Stimulated activated naive CD4-positive, alpha-beta T cell treated with Interleukin-2 at 50 U/mL for 16 hours (primary cell): ENCODE results near the gene PIK3AP1.
"Not testable (repeated sequence)": the region's sequence is repeated elsewhere in the genome, so short reads cannot be mapped to it uniquely, and the experiment has no call there.

Experiments
- DNase-seq: peaks from one replicate; lab custom pipeline; 2025; lab: John Stamatoyannopoulos, UW

The PIK3AP1 gene

DNA sequence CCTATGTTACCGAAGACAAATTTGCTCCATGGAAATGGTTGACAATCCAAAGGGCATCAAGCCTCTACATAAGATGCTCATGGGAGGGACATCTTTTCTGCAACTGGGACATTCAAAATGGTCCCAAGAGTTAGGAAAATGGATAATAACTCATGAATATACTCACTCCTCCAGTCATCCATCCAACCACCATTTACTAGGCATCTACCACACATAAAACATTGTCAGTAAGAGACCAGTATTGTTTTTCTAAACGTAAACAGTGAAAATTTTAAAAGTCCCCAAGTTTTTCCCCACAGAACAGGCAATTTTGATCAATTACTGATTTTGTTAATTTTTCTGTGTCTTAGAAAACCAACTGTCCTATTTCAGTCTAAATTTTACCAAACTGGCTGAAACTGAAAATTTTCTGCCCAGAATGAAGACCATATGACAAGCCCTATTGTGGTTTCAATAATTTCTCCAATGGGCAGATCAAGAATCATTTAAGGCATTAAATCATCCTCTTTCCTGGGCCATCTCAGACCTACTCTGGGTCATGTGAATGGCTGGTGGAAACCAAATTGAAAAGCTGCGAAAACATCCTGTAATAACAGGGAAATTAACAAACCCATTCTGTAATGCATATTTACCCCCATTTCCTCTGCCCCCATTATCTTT is 24.2 kb downstream of the PIK3AP1 start:
- no peak for DNase-seq

DNA sequence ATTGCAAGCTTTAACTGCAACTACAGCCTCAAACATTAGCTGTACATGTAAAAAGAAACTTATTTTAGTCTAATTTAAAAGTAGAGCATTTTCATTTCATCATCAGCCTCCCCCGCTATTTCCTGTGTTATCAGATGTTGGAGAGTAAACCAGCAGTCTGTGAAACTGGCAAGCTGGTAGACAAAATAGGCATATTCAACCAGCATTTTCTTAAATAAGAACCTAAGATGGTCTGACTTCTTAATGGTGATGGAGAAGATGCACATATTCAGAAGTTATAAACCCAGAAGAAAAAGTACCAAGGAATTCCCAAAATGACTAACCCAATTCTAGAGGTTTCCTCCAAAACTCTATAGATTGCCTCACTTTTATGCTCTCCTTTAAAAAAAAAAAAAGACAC is 24.9 kb downstream of the PIK3AP1 start:
- DNase-seq, result no peak

DNA sequence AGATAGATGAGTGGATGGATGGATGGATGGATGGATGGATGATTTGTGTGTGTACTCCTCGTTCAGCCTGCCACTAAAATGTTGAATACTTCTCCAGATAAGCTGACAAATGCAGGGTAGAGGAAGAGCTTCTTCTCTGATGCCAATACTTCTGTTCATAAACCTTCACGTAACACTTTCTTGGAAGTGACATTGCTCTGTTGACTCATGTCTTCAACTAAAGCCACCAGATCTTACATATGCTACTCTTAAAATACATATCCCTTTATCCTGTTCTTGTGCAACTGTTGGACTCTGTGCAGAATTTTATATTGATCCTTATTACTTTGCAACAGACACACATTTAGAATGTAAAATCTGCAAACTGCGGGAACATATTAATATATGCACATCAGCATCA is 26.9 kb downstream of the PIK3AP1 start:
- DNase-seq, result no peak

DNA sequence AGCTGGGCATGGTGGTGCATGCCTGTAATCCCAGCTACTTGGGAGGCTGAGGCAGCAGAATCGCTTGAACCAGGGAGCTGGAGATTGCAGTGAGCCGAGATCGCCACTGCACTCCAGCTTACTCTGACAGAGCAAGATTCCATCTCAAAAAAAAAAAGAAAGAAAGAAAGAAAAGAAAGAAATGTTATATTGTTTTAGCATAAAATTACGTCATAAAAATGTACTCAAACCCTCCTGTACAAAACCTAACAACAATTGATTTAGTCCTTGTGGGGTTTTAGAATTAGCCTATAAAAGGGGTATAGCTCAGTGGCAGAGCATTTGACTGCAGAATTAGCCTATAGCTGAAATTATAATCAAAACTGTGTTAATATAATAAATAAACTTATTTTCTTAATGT is 27.9 kb downstream of the PIK3AP1 start:
- DNase-seq, result no peak

DNA sequence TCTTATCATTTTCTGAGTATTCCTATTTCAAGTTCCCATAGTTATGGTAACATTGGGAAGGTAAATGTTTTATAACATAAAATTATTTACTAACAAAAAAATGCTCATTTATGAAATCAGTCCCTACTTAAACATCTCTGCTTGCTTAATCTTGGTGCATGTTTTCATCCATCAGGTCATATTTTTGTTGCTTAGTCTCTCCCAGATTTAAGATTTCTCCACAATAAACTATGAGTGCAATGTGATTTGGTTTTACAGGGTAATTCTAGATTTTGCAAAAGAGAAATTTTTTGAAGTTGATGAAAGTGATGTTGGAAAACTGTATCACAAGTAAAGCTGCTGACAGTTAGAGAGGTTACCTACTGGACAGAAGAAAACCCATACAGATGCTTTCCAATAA is 28.6 kb downstream of the PIK3AP1 start:
- DNase-seq, result no peak

DNA sequence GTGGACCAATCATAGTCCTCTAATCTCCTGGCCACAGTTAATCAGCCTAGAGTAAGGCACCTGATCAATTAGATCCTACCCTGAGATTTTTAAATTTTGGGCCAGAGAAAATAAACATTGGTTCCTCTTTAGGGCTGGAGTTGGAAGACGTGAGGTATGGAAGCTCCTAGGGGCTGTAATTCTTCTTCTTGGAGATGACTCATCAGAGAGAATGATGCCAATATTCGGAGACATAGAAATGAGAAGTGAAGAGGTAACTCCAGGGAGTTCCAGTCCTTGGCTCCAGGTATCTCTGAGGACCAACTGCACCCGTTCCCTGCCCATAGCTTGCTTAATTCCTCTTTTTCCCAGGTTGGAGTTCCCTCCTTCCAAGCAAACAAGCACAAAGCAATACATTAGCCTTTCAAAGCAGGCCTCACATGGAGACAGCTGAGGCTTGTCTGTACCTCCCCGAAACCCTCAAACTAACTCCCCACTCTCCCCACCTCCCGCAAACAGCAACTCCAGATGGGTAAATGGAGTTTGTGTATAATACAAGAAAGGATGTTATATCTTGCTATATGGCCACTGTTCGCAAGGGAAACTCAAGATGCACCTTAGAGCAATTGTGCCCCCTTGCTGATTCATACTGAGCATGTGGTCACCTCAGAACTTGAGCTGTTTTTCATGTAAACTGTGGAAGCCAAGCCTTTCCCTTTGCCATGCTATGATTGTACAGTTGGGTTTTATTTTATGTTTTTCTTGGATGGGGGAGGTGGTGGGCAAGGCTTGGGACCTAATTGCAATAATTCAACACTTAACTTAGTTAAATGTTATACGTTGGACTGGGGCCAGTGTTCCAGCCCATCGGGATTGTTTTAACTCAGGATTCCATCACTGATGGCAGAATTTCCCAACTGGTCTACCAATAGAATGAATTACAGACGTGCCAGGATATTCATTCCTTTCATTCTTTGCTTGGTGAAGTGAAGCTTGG is 29.3 kb downstream of the PIK3AP1 start:
- DNase-seq, result no peak

DNA sequence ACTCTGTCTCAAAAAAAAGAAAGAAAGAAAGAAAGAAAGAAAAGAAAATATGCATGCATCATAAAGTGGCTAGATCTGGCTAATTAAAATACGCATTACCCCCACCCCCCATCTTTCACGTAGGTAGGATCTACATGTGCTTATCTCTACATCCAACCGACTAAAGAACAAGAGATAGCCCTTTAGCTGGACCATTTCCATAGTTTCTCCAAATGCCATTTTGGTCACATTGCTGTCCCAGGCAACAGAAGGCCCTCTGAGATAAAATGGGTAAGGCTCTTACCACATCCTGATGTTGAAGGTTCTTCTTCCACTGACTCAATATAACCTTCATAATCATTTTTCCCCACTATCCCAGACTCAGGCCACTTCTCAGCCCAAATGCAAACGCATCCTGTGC is 31.5 kb downstream of the PIK3AP1 start:
- DNase-seq, result no peak

DNA sequence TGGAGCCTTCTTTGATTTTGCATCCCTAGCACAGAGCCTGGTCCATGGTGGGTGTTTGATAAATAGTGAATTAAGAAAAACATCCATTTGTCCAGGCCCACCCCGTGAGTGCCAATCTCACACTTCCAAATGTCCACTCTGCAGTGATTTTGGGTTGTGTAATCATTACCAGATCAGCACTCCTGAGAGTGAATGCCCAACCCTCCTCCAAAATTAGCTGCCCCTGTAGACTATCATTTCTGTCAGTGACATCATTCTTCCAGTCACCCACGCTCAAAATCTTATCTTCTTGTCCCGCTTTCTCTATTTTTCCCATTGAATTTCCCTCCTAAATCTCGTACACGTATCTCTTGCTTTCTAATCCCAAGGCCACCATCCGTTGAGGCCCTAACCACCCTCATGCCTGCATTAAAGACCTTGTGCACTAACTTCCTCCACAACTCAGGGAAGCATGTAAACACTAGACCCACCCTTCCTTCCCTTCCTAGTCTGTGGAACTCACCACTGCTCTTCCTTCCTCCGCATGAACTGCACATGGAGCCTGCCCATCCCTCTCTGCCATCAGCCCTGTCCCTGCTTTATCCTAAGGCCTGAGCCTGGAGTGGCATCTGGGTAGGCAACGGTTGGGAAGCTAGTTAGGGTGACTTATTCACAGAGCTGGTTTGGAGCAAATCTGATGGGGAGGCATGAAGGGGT is 32.8 kb downstream of the PIK3AP1 start:
- no peak for DNase-seq

DNA sequence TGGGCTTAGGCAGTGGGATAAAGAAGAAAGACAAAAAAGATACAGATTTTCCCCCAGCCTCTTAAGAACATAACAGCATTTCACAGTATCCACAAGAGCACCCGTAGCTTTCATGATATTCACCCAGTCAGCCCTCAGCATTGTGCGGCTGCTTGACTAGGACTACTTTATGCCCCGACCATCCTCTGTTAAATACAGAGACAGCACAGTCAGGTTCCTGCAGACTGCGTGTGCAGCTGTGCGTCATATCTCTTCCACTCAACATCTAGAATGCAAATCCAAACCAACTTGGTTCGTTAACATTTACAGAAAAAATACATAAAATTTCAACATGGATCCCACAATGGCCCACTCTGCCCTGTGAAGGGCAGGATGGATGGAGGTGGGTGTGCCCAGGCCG is 33.8 kb downstream of the PIK3AP1 start:
- DNase-seq, result no peak

DNA sequence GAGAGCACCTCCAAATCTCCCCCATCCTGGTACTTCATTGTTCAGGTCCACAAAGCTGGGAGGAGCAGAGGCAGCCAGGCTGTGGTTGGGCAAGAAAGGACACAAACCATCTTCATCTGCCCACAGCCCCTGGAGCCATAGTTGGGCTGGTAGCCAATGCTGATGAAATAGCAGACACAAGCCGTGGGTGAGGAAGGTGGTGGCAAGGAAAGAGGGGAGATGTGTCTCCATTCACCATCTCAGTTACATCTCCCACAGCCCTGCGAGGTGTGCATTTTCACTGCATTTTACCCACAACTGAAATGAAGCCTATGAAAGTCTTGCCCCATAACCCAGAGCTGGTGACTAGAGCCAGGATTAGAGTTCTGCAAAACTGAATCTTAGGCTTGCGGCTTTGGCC is 35.0 kb downstream of the PIK3AP1 start:
- no peak for DNase-seq

DNA sequence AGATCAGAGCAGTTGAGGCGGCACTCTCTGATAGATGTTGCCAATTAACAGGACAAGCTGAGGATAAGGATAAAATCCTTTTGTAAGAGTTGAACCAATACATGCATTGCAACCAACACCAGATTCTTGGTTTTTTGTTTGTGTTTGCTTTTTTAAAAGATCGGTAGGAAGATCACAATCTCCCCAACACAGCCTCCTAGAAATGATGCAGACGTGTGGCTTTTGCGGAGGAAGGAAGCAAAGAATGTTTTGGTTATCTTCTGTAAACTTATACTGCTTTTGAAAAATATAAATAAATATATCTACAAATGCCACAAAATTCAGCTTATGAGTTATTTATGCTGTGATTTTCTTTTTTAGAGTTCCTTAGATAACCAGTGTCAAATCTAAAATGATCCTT is 35.5 kb downstream of the PIK3AP1 start:
- DNase-seq, result no peak

DNA sequence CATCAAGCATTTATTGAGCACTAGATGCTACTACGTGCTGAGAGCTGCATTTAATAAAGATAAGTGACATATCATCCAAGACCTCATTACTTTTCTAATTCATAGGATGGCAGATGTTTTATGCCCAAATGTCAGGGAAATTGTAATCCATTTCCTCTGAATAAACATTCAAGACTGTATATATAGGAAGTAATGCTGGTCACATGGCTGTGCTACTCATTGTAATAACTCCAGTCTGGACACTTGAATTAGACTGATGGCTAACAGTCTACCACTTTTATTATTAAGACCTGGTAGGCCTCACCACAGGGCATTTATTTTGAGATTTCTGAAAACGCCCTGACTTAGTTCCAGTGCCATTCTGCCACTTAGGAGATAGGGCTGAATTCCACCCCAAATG is 36.6 kb downstream of the PIK3AP1 start:
- DNase-seq, result no peak

DNA sequence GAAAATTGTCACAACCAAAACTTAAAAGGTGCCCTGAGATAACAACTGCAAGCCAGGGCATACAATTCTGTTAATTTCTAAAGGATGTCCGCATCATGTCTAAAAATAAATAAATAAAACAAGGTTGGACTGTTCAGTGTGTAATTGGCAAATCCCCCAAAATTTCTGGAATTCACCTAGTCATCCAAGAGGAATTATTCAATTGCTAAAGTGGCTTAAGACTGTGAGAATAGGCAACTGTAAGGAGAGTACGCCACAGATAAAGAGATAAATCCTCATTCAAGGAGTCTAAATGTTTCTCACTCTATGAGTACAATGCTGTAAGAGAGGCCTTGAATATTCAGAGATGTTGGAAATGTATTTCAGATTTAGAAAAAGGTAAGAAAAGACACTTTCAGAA is 37.2 kb downstream of the PIK3AP1 start:
- DNase-seq, result no peak

DNA sequence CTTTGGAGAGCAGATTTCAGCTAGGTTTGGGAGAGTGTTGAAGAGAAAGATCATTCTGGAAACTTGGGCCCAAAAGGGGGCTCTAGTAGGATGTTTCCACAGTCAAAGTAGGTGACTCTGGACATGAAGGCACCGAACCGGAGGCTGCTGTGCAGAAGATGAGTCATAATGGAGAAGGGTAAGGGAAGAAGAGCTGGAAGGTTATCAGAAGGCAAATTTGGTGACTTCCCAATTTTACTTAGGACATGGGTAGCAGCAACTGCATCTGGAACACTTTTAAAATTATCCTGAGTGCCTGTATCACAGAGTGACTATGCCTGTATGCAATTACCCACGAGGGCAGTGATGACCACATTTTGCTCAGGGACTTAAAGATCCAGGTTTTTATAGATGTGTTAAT is 38.8 kb downstream of the PIK3AP1 start:
- DNase-seq, result no peak

DNA sequence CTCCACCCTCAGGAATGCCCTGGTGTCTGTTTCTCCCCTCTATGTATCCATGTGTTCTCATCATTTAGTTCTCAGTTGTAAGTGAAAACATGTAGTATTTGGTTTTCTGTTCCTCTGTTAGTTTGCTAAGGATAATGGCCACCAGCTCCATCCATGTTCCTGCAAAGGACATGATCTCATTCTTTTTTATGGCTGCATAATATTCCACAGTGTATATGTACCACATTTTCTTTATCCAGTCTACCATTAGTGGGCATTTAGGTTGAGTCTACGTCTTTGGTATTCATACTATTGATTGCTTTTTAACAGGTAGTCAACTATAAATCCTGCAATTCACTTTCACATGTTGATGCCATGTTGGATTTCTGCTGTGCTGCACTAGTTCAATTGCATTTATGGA is 39.9 kb downstream of the PIK3AP1 start:
- DNase-seq, result not testable (repeated sequence)

DNA sequence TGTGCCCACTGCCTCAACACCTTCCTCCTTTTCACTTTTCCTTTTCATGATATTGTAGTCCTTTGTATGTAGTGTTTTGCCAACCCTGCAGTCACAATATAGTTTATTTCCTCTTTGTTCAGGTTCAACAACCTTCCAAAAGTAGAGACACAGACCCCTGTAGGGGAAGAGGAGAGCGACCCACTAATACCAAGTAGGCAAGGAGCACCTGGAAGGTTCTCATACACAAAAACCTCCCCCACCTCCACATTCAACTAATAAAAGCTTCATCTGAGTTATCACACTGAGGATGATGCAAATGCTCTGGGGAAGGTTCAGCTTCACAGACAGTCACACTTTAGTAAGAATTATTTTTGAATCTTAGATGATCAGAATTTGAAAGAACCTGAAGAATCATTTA is 41.6 kb downstream of the PIK3AP1 start:
- no peak for DNase-seq

DNA sequence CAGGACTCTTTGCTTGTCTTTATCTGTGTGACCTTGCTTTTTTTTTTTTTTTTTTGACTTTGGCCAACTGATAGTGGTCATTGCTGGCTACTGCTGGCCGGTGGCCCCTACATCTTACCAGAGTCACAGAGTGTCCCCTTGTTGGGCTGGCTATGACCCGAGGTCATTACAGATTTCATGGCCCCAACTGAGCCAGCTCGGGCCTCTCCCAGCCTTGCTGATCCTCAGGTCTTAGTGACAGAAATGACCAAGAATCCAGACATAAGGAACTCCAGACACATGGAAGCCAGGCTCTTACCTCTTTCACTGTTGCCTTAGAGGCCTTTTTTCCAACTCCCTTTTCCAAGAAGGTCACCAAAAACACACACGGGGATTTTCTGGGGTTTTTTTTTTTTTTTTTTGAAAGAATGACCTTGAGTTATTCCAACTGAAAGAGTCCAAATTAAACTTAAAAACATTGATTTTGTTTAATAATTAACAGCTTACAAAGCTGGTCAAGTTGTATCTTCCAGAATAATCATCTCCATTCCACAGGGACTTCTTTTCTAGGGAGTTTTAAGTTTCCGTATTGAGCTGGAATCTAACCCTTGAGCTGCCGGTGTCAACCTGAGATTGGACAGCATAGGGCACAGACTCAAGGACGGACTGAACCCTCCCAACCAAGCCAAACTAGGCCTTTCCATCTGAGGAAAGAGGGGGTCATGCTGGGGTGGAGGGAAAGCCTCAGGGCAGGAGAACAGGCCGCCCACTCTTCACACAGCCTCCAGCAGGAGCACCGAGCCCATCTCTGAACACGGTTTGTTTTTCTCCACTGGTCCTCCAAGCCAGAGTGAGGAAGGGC is 43.8 kb downstream of the PIK3AP1 start:
- DNase-seq, result no peak

DNA sequence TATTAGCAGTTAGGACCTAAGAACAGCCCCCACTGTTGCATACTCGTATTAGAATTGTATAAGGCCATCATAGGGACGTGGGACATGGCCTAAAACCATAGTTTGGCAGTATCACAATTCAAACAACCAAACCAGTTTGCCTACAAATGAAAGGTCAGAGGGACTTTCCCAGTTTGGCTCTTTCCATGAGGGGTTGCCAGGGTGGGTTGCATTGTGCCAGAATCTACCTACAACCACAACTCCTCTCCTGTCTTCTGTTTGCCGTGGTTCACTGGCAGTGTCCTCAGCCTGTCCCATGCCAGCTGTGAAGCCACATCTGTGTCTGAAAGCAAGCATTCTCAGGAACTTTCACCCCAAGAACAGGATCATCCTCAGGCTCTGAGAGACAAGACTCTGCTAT is 44.5 kb downstream of the PIK3AP1 start:
- no peak for DNase-seq

DNA sequence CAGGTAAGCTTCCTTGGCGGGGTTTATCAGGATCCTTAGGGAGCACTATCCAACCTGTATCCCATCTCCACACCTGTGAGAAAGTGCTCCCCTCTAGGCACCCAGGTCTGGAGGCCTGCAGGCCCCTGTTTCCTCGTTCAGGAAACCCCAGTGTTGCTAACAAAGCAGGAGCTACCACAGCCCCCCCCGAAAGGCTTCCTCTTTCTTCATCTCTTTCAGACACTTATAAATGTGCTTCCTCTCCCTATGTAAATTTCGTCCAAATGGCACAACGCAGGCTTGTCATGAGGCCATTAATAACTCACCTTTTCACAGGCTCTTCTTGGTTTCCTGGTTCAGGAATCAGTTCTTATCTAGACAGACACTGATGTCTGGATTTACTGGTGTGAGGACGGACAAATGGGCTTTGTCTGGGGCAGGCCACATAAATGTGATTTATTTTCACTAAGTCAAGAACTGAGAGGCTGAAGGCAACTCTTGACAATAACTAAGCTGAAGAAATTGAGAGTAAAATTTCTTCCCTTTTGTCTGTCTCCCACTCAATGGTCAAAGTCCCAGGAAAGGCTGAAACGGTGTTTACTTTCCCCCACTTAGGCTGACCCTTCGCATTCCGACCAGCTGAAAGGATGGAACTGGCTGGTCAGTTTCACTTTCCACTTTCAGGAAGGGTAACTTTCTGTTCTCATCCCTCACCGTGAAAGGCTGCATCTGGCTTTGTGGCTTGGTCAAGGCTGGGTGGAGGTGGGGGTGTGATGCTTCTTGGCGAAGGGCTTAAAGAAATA is 46.8 kb downstream of the PIK3AP1 start:
- DNase-seq, result no peak

DNA sequence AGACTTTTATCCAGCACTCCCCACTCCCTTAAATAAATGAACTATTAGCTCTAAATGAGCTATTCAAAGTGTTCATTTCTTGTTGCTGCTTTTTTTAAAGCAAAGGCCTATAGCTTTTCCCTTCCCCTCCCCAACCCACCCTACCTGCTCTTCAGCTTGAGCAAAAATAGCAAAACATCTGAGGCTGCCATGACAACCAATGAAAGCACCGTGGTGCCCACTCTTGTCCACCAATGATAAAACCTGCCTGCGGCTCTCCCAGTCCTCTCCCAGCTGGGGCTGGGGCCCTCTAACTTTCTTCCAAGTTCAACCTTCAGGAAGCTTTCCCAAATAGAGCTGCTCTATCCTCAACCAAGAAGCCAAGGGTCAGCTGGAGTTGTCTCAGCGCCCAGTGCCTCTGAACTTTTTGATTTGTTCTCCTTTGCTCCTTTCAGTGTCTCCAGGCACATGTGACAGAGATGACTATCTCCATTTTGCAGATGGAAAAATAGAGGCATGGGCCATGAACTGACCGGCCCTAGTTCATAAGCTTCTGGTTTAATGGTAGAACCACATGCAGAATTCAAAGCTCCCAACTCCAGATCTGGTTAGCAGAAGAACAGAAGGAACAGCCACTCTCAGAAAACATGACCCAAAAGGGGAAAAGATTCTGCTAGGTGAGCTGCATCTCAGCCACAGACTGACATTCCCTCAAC is 47.7 kb downstream of the PIK3AP1 start:
- DNase-seq, result no peak
